ENCODE results near the gene AQP12A. TPM values are rescaled to one million over a fixed set of nuclear protein-coding genes. Genes with fewer than 3 reads are reported as not detected.

AQP12A gene
- total RNA-seq, 1 donor from 2014 or later = not detected

DNA sequence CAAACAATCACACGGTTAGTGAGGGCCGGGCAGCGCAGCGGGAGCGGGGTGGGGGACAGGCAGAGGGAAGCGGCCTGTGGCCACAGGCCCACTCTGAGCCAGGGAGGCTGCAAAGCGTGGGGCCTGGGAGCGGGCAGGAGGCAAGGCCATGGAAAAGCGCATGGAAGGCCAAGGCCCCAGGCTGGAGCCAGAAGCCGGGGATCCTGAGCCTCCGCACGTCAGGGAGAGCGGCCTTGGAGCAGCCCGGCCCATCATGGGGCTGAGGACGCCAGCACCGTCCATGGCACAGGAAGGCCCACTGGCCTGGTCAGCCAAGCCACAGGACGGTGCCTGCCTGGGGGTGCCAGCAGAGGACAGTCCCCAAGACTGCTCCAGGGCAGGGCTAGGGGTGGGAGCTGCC, 43.1 kb downstream of the AQP12A start:
- DNase-seq (ENCODE audit: low spot score in 2 of 2, unreplicated experiment in 2 of 2) = no peak
- no peak overlapping the region for H3K27ac Mint-ChIP-seq
- H3K9me3 Mint-ChIP-seq = no peaks in the 10 kb centered on the region
- TF ChIP-seq, protein P1, sequence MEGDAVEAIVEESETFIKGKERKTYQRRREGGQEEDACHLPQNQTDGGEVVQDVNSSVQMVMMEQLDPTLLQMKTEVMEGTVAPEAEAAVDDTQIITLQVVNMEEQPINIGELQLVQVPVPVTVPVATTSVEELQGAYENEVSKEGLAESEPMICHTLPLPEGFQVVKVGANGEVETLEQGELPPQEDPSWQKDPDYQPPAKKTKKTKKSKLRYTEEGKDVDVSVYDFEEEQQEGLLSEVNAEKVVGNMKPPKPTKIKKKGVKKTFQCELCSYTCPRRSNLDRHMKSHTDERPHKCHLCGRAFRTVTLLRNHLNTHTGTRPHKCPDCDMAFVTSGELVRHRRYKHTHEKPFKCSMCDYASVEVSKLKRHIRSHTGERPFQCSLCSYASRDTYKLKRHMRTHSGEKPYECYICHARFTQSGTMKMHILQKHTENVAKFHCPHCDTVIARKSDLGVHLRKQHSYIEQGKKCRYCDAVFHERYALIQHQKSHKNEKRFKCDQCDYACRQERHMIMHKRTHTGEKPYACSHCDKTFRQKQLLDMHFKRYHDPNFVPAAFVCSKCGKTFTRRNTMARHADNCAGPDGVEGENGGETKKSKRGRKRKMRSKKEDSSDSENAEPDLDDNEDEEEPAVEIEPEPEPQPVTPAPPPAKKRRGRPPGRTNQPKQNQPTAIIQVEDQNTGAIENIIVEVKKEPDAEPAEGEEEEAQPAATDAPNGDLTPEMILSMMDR (IDR thresholded peaks at IDR 0.05; ENCODE audit: unreplicated experiment) = no peak
- H3K4me1 Mint-ChIP-seq = peaks cover 2% of the 10 kb centered on the region
- no peak overlapping the region for H3K4me3 Mint-ChIP-seq
- H3K36me3 Mint-ChIP-seq = peaks cover 7% of the 10 kb centered on the region
- H3K27me3 Mint-ChIP-seq (ENCODE audit: low read depth) = no peaks in the 10 kb centered on the region

GRCh38 chr2:240735476-240735875, 43.8 kb downstream of the AQP12A start:
- Mint-ChIP-seq H3K27ac (no peak overlapping the region), H3K27me3 (ENCODE audit: low read depth) (no peaks in the 10 kb centered on the region), H3K4me3 (no peak overlapping the region), H3K9me3 (no peaks in the 10 kb centered on the region), H3K4me1 (peaks cover 2% of the 10 kb centered on the region), H3K36me3 (peaks cover 7% of the 10 kb centered on the region)
- DNase-seq (ENCODE audit: low spot score in 2 of 2, unreplicated experiment in 2 of 2) = no peak
- TF ChIP-seq, protein P1 (IDR thresholded peaks at IDR 0.05; ENCODE audit: unreplicated experiment) = no peak

- Mint-ChIP-seq H3K4me1 (peaks cover 2% of the 10 kb centered on the region), H3K4me3 (no peak overlapping the region), H3K9me3 (no peaks in the 10 kb centered on the region), H3K36me3 (peaks cover 7% of the 10 kb centered on the region), H3K27me3 (ENCODE audit: low read depth) (no peaks in the 10 kb centered on the region), H3K27ac (no peak overlapping the region)
- TF ChIP-seq, protein P1 (IDR thresholded peaks at IDR 0.05; ENCODE audit: unreplicated experiment) = no peak
- no peak for DNase-seq (ENCODE audit: low spot score in 2 of 2, unreplicated experiment in 2 of 2)
Observed at GRCh38 chr2:240736281-240737250, 44.9 kb downstream of the AQP12A start.

- peak overlapping the region; percentile 6 for H3K27ac Mint-ChIP-seq
- H3K9me3 Mint-ChIP-seq = no peaks in the 10 kb centered on the region
- DNase-seq (ENCODE audit: low spot score in 2 of 2, unreplicated experiment in 2 of 2) = no peak
- no peaks in the 10 kb centered on the region for H3K27me3 Mint-ChIP-seq (ENCODE audit: low read depth)
- H3K4me3 Mint-ChIP-seq = no peak overlapping the region
- H3K4me1 Mint-ChIP-seq = peaks cover 2% of the 10 kb centered on the region
- peaks cover 7% of the 10 kb centered on the region for H3K36me3 Mint-ChIP-seq
- TF ChIP-seq, protein P1 (IDR thresholded peaks at IDR 0.05; ENCODE audit: unreplicated experiment) = no peak
Observed at GRCh38 chr2:240737512-240737911, 45.8 kb downstream of the AQP12A start.

GRCh38 chr2:240737958-240738357, 46.3 kb downstream of the AQP12A start:
- Mint-ChIP-seq H3K27ac (no peak overlapping the region), H3K36me3 (peaks cover 7% of the 10 kb centered on the region), H3K9me3 (no peaks in the 10 kb centered on the region)

More at GRCh38 chr2:240737958-240738357, 46.3 kb downstream of the AQP12A start:
- no peak for DNase-seq (ENCODE audit: low spot score in 2 of 2, unreplicated experiment in 2 of 2)
- Mint-ChIP-seq H3K4me3 (no peak overlapping the region), H3K4me1 (peaks cover 2% of the 10 kb centered on the region), H3K27me3 (ENCODE audit: low read depth) (no peaks in the 10 kb centered on the region)
- TF ChIP-seq, protein P1 (IDR thresholded peaks at IDR 0.05; ENCODE audit: unreplicated experiment) = no peak

Measured in mesothelial cell of epicardium (in vitro differentiated cells).